Progenitor cell of endocrine pancreas (in vitro differentiated cells): ENCODE results near the gene MYADML2. TPM values are rescaled to one million over a fixed set of nuclear protein-coding genes. Genes with fewer than 3 reads are reported as not detected.

Experiments used
- DNase-seq: peaks from one replicate; pipeline ENCODE4 v3.0.0; 2021; ENCODE audit warnings: low spot score; ENCODE audit not compliant: unreplicated experiment
- H3K27ac Mint-ChIP-seq: 2 replicates; pipeline ENCODE4 v1.8.0; 2021; ENCODE audit warnings: mild to moderate bottlenecking, moderate library complexity, mixed read lengths
- H3K27me3 Mint-ChIP-seq: 2 replicates; pipeline ENCODE4 v1.8.0; 2021; ENCODE audit warnings: mixed read lengths
- H3K36me3 Mint-ChIP-seq: 2 replicates; pipeline ENCODE4 v1.8.0; 2022; ENCODE audit warnings: mixed read lengths; ENCODE audit not compliant: insufficient read depth
- H3K4me1 Mint-ChIP-seq: 2 replicates; pipeline ENCODE4 v1.8.0; 2021; ENCODE audit warnings: low read depth, mixed read lengths
- H3K4me3 Mint-ChIP-seq: 2 replicates; pipeline ENCODE4 v1.8.0; 2021; ENCODE audit warnings: low read depth, mild to moderate bottlenecking, moderate library complexity, mixed read lengths
- H3K9me3 Mint-ChIP-seq: 2 replicates; pipeline ENCODE4 v1.8.0; 2021; ENCODE audit warnings: low read depth, mixed read lengths
- total RNA-seq: library from RNA; stranded (reverse); gene quantifications from 2 replicates; pipeline ENCODE4 v1.2.1, GENCODE V29; 2021
- TF ChIP-seq, protein P1 (sequence below): fragments of 200-600 bp; sonication (generic); IDR thresholded peaks from one replicate; pipeline ENCODE4 v1.5.0; 2021; ENCODE audit warnings: antibody characterized with exemption, mild to moderate bottlenecking; ENCODE audit not compliant: unreplicated experiment

MYADML2 gene
- total RNA-seq, 1 donor from 2014 or later, result not detected

DNA sequence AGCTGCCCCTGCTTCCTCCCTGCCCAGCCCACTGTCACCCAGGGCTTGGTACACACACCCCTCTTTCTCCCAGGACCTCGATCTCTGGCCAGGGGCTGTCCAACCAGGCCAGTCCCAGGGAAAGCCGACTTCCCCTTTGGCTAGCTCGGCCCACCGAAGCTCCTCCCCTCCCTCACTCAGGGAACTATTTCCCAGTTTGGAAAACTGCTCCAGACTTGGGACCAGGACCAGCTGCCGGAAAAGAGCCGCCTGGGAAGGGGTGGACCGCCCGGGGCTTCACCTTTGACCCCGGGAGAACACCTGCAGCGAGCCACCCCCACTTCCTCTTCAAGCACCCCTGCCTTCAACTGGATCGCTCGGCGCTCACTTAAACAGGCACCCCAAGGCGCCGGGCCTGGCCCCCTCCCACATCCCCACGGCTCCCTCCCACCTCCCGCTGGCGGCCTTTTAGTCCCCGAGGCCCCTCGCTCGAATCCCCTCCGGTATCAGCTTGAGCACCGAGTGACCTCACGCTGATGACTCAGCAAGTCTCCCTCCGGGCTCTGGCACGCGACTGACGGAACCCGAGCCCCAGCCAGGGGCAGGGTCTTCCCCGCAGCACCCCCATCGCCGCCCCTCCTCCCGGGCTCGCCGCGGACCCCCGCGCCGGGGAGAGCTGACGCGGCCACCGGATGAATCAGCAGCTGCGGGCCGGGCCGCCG, 20.4 kb downstream of the MYADML2 start:
- Mint-ChIP-seq H3K36me3 (no peaks in the 10 kb centered on the region), H3K9me3 (no peaks in the 10 kb centered on the region), H3K27ac (peak overlapping the region; percentile 99), H3K4me1 (peaks cover 27% of the 10 kb centered on the region), H3K4me3 (peak overlapping the region; percentile 86), H3K27me3 (peaks cover 3% of the 10 kb centered on the region)
- DNase-seq, result peak; percentile 55
- TF ChIP-seq, protein P1, sequence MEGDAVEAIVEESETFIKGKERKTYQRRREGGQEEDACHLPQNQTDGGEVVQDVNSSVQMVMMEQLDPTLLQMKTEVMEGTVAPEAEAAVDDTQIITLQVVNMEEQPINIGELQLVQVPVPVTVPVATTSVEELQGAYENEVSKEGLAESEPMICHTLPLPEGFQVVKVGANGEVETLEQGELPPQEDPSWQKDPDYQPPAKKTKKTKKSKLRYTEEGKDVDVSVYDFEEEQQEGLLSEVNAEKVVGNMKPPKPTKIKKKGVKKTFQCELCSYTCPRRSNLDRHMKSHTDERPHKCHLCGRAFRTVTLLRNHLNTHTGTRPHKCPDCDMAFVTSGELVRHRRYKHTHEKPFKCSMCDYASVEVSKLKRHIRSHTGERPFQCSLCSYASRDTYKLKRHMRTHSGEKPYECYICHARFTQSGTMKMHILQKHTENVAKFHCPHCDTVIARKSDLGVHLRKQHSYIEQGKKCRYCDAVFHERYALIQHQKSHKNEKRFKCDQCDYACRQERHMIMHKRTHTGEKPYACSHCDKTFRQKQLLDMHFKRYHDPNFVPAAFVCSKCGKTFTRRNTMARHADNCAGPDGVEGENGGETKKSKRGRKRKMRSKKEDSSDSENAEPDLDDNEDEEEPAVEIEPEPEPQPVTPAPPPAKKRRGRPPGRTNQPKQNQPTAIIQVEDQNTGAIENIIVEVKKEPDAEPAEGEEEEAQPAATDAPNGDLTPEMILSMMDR, result no peak

DNA sequence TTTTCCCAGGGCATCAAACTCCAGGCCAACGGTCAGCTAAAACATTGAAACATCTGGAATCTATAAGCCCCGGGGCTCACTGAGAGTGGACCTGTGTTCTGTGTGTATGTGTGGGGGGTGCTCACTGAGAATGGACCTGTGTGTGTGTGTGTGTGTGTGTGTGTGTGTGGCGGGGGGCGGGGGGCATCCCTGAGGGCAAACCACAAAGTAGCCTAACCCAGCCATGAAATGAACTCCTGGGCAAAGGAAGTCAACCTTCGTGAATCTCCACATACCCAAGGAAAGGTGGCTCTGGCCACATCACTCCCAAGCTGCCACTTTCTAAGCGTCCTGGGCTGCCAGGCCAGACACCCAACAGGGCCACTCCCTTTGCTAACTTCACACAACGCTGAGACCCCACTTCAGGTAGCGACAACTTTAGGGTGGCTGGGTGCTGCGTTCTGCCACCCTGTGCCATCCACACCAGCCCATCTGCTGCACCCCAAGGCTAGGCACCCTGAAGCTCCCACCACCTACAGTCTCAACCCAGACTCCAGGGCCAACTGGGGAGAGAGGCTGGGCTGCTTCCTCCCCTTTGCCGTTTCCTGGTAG, 21.1 kb downstream of the MYADML2 start:
- Mint-ChIP-seq H3K27ac (peak overlapping the region; percentile 99), H3K4me3 (peak overlapping the region; percentile 86), H3K4me1 (peaks cover 27% of the 10 kb centered on the region), H3K27me3 (peaks cover under 1% of the 10 kb centered on the region), H3K9me3 (no peaks in the 10 kb centered on the region), H3K36me3 (peaks cover 3% of the 10 kb centered on the region)
- TF ChIP-seq, protein P1, result no peak
- DNase-seq, result no peak

DNA sequence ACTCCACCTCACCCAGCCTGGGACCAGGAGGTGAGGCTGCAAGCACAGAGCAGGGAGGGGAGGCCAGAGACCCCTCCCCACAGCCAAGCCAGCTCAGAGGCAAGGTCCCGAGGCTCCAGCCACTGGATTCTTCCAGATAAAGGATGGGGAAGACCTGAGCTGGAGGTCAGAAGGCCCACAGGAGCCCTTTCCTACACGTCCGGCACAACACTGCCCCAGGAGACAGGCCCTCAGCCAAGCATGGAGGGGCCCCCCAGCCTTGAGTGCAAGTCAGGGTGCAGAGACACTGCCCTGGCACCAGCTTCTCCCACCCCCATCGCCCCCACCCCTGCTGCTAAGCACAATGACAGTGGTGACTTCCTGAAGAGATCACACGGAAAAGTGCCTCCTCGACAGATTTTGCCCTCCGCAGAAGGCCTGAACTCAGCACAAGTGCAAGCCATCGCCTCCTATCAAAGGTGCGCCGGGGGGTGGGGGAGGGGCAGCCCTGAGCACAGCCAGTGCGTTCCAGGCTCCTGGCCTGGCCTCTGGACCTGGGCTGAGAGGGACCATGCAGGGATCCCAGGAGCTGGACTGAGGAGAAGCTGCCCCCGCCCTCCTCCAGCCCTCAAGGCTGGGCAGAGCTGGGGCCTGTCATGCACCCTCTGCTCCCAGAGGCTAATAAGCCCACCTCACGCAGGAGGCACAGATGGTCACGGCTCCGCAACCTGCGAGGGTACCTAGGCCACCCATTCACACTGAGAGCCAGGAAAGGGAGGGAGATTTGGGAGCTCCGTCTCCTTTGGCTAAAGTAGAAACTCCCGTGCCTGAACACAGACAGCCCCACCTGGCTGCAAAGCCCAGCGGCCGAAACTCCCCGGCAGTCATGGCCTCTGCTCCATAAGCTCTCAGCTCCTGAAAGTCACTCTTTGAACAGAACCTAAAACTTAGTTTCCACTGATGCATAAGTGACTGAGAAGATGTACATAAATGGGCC, 22.2 kb downstream of the MYADML2 start:
- H3K4me3 Mint-ChIP-seq, result peak overlapping the region; percentile 86
- no peaks in the 10 kb centered on the region for H3K9me3 Mint-ChIP-seq
- H3K4me1 Mint-ChIP-seq, result peaks cover 27% of the 10 kb centered on the region
- H3K27ac Mint-ChIP-seq, result peak overlapping the region; percentile 99
- no peak for DNase-seq
- TF ChIP-seq, protein P1, result no peak
- no peaks in the 10 kb centered on the region for H3K27me3 Mint-ChIP-seq
- peaks cover 4% of the 10 kb centered on the region for H3K36me3 Mint-ChIP-seq

DNA sequence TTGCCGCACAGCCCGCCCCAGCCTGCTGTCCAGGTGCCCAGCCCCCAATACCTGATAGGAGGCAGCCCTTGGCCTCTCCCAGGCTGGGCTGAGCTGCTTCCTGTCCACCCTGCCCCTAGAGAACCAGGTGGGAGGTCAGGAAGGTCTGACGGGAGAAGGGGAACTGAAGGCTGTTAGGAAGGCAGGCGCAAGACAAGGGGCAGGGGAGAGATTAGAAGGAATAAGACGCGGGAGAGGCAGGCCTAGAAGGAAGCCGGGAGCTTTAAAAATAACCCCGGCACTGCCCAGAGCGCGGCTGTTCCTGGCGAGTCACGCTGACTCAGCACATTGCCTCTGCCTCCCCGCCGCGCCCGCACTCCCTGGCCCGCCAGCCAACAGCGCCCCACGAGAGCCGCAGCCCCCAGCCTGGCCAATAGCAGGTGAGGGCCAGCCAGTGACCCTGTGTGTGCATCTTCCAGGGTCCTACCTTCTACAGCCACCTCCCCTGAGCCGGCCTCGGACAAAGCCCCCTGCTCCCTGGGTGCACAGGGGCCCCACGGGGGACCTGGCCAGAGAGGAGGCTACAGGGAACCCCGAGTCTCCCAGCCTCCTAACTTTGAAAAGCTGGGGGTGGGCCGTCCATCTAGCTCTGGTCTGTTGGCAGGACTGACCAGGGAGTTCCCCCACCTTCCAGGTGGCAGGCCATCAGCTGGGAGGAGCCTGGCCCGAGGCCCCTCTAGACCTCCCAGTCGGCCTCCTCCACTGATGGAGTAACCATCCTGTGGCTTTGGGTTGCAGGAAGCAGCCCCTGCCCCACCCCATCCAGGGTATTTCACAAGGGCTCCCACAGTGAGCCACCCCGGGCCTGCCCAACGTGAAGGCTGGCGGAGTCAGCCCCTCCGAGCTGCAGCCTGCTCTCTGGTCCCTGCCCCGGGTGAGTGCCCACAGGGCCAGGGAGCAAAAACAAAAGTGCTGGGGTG, 23.5 kb downstream of the MYADML2 start:
- H3K9me3 Mint-ChIP-seq, result no peaks in the 10 kb centered on the region
- TF ChIP-seq, protein P1, result no peak
- H3K4me3 Mint-ChIP-seq, result peak overlapping the region; percentile 67
- DNase-seq, result peak; percentile 52
- peaks cover 26% of the 10 kb centered on the region for H3K4me1 Mint-ChIP-seq
- peak overlapping the region; percentile 96 for H3K27ac Mint-ChIP-seq
- H3K27me3 Mint-ChIP-seq, result no peaks in the 10 kb centered on the region
- H3K36me3 Mint-ChIP-seq, result peaks cover 7% of the 10 kb centered on the region
